ENCODE measurements around the gene LKAAEAR1.

Gene LKAAEAR1

GRCh38 chr20:64065062-64065973 is 18.9 kb downstream of the LKAAEAR1 start:
- DNase-seq = no peak

- DNase-seq = no peak
Observed at GRCh38 chr20:64064145-64064698, 20.0 kb downstream of the LKAAEAR1 start.

- DNase-seq = peak; percentile 46 to 48
Observed at GRCh38 chr20:64063389-64064144, 20.6 kb downstream of the LKAAEAR1 start.

- DNase-seq = peak; percentile 90 to 94
Observed at GRCh38 chr20:64062596-64063388, 21.4 kb downstream of the LKAAEAR1 start, which contains the start of gene TCEA2. Gene TCEA2 (plus strand): TSS chr20:64063198. CDS start chr20:64063313, 115 bp downstream.

GRCh38 chr20:64062276-64062595 is 22.0 kb downstream of the LKAAEAR1 start:
- no peak for DNase-seq

GRCh38 chr20:64058536-64058935 is 25.7 kb downstream of the LKAAEAR1 start:
- peak in 1 of 2 donors; percentile 49 for DNase-seq

- peak in 1 of 2 donors; percentile 71 for DNase-seq
Observed at GRCh38 chr20:64057628-64058498, 26.3 kb downstream of the LKAAEAR1 start.

- no peak for DNase-seq
Observed at GRCh38 chr20:64056889-64057627, 27.1 kb downstream of the LKAAEAR1 start.

GRCh38 chr20:64056639-64056888 is 27.6 kb downstream of the LKAAEAR1 start:
- no peak for DNase-seq

GRCh38 chr20:64055893-64056638 is 28.1 kb downstream of the LKAAEAR1 start:
- no peak for DNase-seq

GRCh38 chr20:64055396-64055892 is 28.8 kb downstream of the LKAAEAR1 start:
- no peak for DNase-seq

GRCh38 chr20:64053841-64054661 is 30.1 kb downstream of the LKAAEAR1 start:
- no peak for DNase-seq

GRCh38 chr20:64052987-64053840 is 31.0 kb downstream of the LKAAEAR1 start:
- DNase-seq = no peak

GRCh38 chr20:64052326-64052722 is 31.9 kb downstream of the LKAAEAR1 start:
- no peak for DNase-seq

GRCh38 chr20:64051561-64052325 is 32.5 kb downstream of the LKAAEAR1 start:
- no peak for DNase-seq

GRCh38 chr20:64051033-64051452 is 33.2 kb downstream of the LKAAEAR1 start:
- DNase-seq = no peak

- DNase-seq = no peak
Observed at GRCh38 chr20:64050261-64051032, 33.8 kb downstream of the LKAAEAR1 start.

Measured in inflammatory macrophage treated with lipopolysaccharide for 1 hour (primary cell).